HG03442 (cell line): Measurements from ENCODE around the gene STX8.

Experiments
- ATAC-seq: cut with Tn5 transposase; IDR thresholded peaks from one replicate; pipeline ENCODE4 v1.9.1; 2021; ENCODE audit warnings: mild to moderate bottlenecking, moderate library complexity; ENCODE audit not compliant: unreplicated experiment

Gene STX8

DNA sequence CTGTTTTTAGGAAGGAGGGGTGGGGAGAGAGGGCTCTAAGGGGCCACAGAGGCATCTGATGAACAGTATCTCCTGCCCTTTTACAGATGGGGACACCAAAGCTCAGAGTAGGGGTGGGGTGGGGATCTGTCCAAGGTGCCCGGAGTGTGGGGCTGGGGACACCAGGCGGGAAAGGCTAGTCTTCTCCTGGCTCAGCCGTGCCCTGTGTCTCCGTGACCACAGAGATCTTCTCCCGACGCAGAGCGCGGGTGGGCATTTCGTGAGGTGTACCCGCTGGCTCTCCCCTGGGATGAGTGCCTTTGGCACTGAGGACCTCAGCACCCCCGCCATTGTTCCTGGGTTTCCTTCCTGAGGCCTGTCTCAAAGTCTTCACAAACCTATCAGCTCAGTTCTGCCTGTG, 344.8 kb downstream of the STX8 start:
- ATAC-seq: no peak

GRCh38 chr17:9230346-9230745, 345.3 kb downstream of the STX8 start:
- no peak for ATAC-seq

- ATAC-seq: no peak
Measured at GRCh38 chr17:9229826-9230201, 345.8 kb downstream of the STX8 start.

- no peak for ATAC-seq
Measured at GRCh38 chr17:9229160-9229825, 346.3 kb downstream of the STX8 start.

GRCh38 chr17:9228408-9229159, 347.0 kb downstream of the STX8 start:
- ATAC-seq: no peak

DNA sequence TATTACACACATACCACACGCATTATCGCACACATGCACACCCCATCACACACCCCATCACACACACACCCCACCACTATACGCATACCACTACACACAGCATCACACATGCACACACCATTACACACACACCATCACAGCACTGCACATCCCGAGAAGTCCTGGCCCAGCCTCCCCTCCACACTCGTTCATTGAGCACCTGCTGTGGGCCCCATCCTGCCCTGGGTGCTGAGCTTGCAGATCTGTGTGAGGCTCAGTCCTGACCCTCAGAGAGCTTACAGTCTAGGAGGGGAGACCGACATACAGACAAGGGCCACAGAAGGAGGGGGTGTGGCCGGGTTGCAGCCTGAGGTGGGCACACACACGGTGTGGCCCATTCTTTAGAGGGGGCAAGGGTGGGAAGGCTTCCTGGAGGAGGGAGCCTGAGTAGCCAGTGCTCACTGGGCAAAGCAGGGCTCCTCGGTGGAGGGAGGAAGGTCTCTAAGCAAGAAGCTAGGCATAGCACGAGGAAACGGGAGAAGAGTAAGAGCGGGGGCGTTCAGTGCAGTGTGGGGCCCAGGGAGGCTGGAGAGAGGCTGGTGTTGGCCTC, 347.7 kb downstream of the STX8 start:
- ATAC-seq: no peak

DNA sequence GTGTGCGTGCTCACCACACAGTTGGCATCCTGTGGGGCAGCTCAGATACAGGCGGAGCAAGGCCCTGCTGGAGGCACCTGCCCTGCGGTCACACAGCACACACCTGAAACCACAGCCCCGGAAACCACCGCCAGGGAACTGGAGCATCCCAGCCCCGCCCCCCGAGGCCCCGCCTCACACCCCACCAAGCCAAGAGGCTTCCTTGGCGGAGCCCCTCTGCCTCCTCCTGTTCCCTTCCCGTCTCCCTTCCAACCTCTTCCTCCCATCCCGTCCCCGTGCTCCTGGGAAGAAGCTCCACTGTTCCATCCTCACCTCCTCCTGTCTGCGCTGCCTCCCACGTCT, 348.9 kb downstream of the STX8 start:
- no peak for ATAC-seq

DNA sequence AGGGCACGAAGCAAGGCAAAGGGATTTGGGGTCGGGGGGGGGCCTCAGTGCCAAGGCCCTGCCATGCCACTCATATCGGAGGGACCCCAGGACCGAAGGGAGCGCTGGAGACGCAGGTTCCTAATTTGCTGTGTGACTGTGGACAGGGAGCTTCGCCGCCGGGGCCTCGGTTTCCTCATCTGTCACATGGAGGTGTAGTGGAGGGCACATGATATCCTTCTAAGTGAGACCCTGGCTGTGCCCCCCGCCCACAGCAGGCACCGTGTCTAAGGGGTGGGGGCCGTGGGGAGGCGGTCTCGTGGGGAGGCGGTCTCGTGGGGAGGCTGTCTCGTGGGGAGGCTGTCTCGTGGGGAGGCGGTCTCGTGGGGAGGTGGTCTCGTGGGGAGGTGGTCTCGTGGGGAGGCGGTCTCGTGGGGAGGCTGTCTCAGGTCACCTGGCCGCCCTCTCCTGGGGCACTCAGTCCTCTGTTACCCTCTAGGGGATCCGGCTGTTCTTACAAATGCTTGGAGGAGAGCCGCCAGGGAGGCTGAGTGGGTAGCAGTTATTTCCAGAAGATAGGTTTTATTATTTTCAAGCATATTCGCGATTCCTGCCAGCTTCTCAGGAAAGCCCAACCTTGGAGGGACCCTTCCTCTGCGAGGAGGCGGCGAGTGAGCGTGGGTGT, 349.4 kb downstream of the STX8 start:
- ATAC-seq: no peak

DNA sequence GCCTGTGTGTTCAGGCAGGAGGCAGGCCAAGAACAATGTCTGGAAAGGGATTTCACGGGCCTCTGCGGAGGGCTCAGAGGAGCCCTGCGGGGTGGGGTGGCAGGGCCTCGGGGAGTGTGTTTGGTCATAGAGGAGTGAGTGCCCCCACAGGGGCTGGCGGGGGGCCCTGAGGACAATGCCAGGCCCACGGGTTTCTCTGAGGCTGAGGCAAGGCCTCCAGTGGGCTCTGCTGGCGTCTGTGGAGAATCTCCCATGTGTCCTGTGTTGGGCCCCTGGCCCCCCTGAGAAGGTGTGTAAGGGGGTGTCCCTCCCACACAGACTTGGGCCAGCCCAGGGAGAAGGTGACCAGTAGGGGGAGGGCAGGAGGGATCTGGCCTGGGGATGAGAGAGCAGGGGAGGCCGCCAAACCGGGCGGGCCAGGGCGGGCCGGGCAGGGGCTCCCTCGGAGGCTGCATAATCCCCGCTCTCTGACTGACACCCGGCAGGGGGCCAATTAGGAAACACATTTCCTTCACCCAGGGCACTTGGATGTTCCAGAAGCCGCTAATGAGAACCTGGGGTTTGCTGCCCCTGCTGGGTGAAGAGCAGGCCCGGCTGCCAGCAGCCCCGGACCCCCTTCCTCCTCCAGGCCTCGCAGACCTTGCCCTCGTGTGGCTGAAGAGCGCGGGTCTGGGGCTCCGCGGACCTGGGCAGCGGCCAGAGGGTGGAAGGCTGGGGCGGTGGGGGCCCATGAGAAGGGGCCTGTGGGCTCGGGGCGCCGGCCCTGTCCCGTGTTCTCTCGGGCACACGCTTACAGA, 350.1 kb downstream of the STX8 start:
- no peak for ATAC-seq

DNA sequence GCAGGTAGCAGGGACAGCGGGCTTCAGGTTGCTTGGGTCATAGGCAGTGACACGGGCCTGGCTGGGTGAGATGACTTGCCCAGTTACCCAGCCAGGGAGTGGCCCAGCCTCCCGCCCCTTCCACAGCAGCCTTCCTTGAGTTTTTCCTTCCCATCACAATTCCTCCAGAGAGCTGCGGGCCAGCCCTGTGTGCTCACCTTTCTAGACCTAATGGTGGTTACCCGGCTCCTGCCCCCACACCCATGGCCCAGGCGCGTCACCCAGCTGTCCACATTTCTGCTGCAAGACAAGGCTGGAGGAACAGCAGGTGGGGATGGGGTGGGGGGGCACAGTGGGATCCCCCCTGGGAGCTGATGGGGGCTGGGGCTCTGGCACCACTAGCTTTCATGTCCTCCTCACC, 351.1 kb downstream of the STX8 start:
- ATAC-seq: no peak

DNA sequence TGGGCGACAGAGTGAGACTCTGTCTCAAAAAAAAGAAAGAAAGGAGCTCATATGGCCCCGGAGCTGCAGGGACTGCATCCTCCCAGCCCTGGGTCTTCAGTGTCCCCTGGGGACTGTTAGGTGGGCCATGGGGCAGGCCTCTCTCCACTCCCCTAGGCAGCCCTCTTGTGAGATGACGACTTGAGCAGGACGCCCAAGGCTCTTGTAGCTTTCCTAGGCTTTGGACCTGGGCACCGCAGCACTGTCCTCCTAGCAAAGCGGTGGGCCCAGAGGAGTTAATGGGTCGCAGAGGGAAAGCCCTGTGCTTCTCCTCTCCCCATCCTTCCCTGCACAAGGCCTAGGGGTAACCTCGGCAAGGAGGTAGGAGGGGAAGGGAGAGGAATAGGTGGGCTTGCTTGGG, 352.1 kb downstream of the STX8 start:
- no peak for ATAC-seq

GRCh38 chr17:9221922-9222180, 353.8 kb downstream of the STX8 start:
- no peak for ATAC-seq

GRCh38 chr17:9221147-9221921, 354.3 kb downstream of the STX8 start:
- no peak for ATAC-seq

DNA sequence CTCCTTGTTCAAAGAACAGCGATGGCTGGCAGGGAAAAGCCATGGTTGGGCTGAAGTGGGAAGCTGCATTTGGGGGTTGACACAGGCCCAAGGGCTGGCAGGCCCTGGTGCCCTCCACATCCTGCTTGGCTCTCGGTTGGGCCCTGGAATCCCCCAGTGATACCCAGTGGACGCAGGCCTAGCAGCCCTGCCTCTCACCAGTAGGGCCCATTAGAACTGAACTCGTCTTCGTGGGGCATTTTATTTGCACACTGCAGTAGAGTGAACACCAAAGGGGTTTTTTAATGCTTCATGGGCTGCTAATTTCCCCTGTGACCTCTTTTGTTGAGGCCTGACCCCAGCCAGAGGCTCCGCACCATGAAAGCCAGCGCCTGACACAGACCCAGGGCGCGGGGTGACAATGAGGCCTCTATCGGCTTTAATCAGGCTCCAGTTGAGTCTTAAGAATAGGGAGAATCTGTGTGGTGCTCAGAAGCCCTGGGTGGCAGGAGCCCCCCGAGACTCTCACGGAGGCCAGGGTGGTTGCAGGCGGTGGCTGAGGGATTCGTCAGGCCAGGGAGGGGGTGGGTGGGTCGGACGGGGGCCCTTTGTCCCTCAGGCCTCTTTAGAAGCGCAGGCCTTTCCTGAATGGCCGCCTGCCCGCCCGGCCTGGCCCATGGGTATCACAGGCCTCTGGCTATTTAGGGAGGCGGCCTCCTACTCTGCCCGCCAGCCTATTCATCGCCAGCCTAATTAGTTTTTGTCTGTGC, 355.0 kb downstream of the STX8 start:
- no peak for ATAC-seq

DNA sequence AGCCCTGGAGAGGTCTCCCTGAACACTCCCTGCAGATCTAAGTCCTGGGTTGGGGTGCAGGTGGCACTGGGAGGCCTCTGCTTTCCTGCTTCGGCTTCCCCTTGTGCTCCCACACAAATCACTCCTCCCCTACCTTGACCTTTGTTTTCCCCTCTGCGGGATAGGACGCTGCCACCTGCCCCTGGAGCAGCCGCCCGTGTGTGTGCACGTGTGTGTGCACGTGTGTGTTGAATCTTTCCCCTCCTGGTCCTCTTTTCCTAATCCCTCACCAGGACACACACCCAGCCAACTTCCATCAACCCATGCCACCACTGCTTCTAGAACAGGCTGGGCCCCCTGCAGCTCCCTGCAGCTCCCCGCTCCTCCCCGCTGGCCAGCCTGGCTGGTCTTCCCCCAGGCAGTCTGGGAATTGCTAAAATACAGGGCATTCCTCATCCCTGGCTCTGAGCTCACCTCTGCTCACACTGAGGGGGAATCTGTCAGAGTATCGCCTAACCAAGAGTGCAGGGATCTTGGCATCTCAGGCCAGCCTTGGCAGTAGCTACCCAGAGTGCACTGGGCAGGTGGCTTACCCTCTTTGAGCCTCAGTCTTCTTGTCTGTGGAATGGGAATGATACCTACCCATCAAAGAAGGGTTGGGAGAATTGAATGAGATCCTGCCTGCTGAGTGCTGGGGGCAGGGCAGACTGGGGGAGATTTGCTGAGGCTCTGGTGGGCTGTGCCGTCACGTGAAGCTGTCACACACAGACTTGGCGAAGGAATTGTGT, 355.8 kb downstream of the STX8 start:
- ATAC-seq: no peak

GRCh38 chr17:9218911-9219310, 356.7 kb downstream of the STX8 start:
- no peak for ATAC-seq

- ATAC-seq: no peak
Measured at GRCh38 chr17:9218064-9218635, 357.5 kb downstream of the STX8 start.

- no peak for ATAC-seq
Measured at GRCh38 chr17:9217151-9218056, 358.2 kb downstream of the STX8 start.
